Panc1 (cell line): ENCODE results near the gene GNL1. TPM values are rescaled to one million over a fixed set of nuclear protein-coding genes. Genes with fewer than 3 reads are reported as not detected.
A peak's percentile ranks its signal among the peaks of the same experiment; 100 is the strongest.

Experiments used
- ATAC-seq: fragments of 200-7000 bp; cut with Tn5 transposase; 2 replicates; pipeline ENCODE4 v1.9.1; 2020; ENCODE audit warnings: mild to moderate bottlenecking, moderate library complexity
- BruUV-seq: library from RNA; stranded (reverse); fragments of 400-500 nt; replicated peaks from 2 replicates; lab custom pipeline; 2021; lab: Mats Ljungman, UMichigan
- CTCF ChIA-PET: fragments of 300-600 bp; sonication (Branson Sonifier 250); formaldehyde crosslinking; loops from one replicate; lab custom pipeline; 2022; ENCODE audit warnings: antibody characterized with exemption; lab: Charles Lee
- POLR2A ChIA-PET: fragments of 300-600 bp; sonication (Branson Sonifier 250); formaldehyde crosslinking; loops from one replicate; lab custom pipeline; 2022; ENCODE audit warnings: antibody characterized with exemption; lab: Charles Lee
- DNase-seq: peaks from one replicate; pipeline ENCODE4 v3.0.0-alpha.2; 2010; ENCODE audit warnings: low read depth, low spot score
- H3K27ac ChIP-seq: 2 replicates; pipeline ENCODE4 v1.5.1; 2011; ENCODE audit warnings: mild to moderate bottlenecking, low read length, inconsistent platforms
- H3K27me3 ChIP-seq: fragments of 200-500 bp; sonication (Bioruptor generic); 2 replicates; pipeline ENCODE4 v1.6.0; 2014; ENCODE audit warnings: low read length, inconsistent platforms; ENCODE audit not compliant: control insufficient read depth, insufficient read depth
- H3K36me3 ChIP-seq: fragments of 200-500 bp; sonication (Bioruptor generic); 2 replicates; pipeline ENCODE4 v1.5.1; 2014; ENCODE audit warnings: inconsistent platforms, mild to moderate bottlenecking, low read length, moderate library complexity; ENCODE audit not compliant: control insufficient read depth, insufficient read depth
- H3K4me1 ChIP-seq: 2 replicates; pipeline ENCODE4 v1.5.1; 2011; ENCODE audit warnings: inconsistent platforms, mild to moderate bottlenecking, low read length, moderate library complexity; ENCODE audit not compliant: control insufficient read depth, insufficient read depth
- H3K4me3 ChIP-seq, 2 experiments: 2 replicates each; pipeline ENCODE4 v1.5.1; 2011 to 2012; ENCODE audit warnings: low read depth in 2 of 2, low read length in 2 of 2, mild to moderate bottlenecking in 2 of 2, inconsistent platforms in 1 of 2, moderate library complexity in 1 of 2
- H3K9me3 ChIP-seq: fragments of 200-500 bp; sonication (Bioruptor generic); 2 replicates; pipeline ENCODE4 v1.5.1; 2014; ENCODE audit warnings: low read depth, mild to moderate bottlenecking, inconsistent platforms, low read length, moderate library complexity; ENCODE audit not compliant: control insufficient read depth, insufficient read depth
- CTCF ChIP-seq: fragments of 450-650 bp; IDR thresholded peaks from 2 replicates; pipeline ENCODE4 v1.5.1; 2017; ENCODE audit warnings: mild to moderate bottlenecking
- POLR2AphosphoS5 ChIP-seq: IDR thresholded peaks from 2 replicates; pipeline ENCODE4 v1.6.1; 2012; ENCODE audit warnings: mild to moderate bottlenecking, low read depth, low read length, moderate library complexity
- REST ChIP-seq, 2 experiments: IDR thresholded peaks; 2 replicates each; pipeline ENCODE4 v1.6.1; 2011 to 2012; ENCODE audit warnings: low read depth in 2 of 2, control low read depth in 1 of 2, low read length in 1 of 2, mild to moderate bottlenecking in 1 of 2, moderate library complexity in 1 of 2; ENCODE audit not compliant: insufficient read depth in 1 of 2
- SIN3A ChIP-seq: IDR thresholded peaks from 2 replicates; pipeline ENCODE4 v1.6.1; 2012; ENCODE audit warnings: low read depth, mild to moderate bottlenecking, low read length, moderate library complexity, borderline replicate concordance; ENCODE audit not compliant: insufficient read depth
- TCF7L2 ChIP-seq: IDR thresholded peaks from 2 replicates; pipeline ENCODE4 v1.6.1; 2011; ENCODE audit warnings: mild to moderate bottlenecking, low read depth, low read length, inconsistent platforms
- in situ Hi-C: cut with HindIII; loops from 2 replicates; pipeline ENCODE4 v1.10.0; 2016; ENCODE audit warnings: low sequenced_read_pairs, low pct_unique_long_range_greater_than_20kb
- intact Hi-C: fragments of 100-400 bp; cut with micrococcal nuclease; formaldehyde crosslinking; loops from one replicate; pipeline ENCODE4 v1.10.0; 2022; ENCODE audit not compliant: unreplicated experiment
- total RNA-seq: library from RNA; stranded (reverse); gene quantifications from one replicate; pipeline ENCODE4 v1.2.1, GENCODE V29; 2021; ENCODE audit not compliant: unreplicated experiment

The GNL1 gene
- total RNA-seq, 1 experiment from 2014 or later: 90.6 TPM

- no peaks in the 10 kb centered on the region for H3K9me3 ChIP-seq
- no peak for ATAC-seq
- in situ Hi-C loops: no loop called here
- CTCF ChIA-PET: no interaction called here
- H3K4me1 ChIP-seq: no peaks in the 10 kb centered on the region; the same call in 1 of the 2 replicates
- TF ChIP-seq TCF7L2: no peak
- no peak for TF ChIP-seq CTCF
- no peak for TF ChIP-seq SIN3A
- TF ChIP-seq REST (IDR thresholded peaks at IDR 0.05; ENCODE audit: insufficient read depth in 1 of 2, low read depth in 2 of 2, low read length in 1 of 2): no peak
- no peak for TF ChIP-seq POLR2AphosphoS5
- no TSS peak for BruUV-seq
- H3K36me3 ChIP-seq: no peaks in the 10 kb centered on the region
- no peak overlapping the region for H3K27ac ChIP-seq
- intact Hi-C loops: no loop called here
- no peak overlapping the region for H3K4me3 ChIP-seq
- no peaks in the 10 kb centered on the region for H3K27me3 ChIP-seq
- no peak for DNase-seq
- POLR2A ChIA-PET: no interaction called here
Measured at GRCh38 chr6:30537931-30538330, 18.4 kb downstream of the GNL1 start.

- Histone ChIP-seq H3K9me3 (no peaks in the 10 kb centered on the region), H3K4me1 (no peaks in the 10 kb centered on the region), H3K27ac (no peak overlapping the region), H3K27me3 (no peaks in the 10 kb centered on the region), H3K4me3 (peak overlapping the region in 1 of 2 experiments; percentile 16; a peak in 1 of 4 replicates), H3K36me3 (no peaks in the 10 kb centered on the region)
- POLR2A ChIA-PET: no interaction called here
- ATAC-seq (no peak), DNase-seq (no peak)
- in situ Hi-C loops (no loop called here), intact Hi-C loops (no loop called here)
- CTCF ChIA-PET: no interaction called here
- TF ChIP-seq REST (IDR thresholded peaks at IDR 0.05; ENCODE audit: insufficient read depth in 1 of 2, low read depth in 2 of 2, low read length in 1 of 2) (no peak), POLR2AphosphoS5 (no peak), TCF7L2 (no peak), SIN3A (no peak), CTCF (no peak)
- no TSS peak for BruUV-seq
Measured at GRCh38 chr6:30533460-30534294, 22.6 kb downstream of the GNL1 start.
